H1 (cell line): ENCODE results near the gene GASK1B. TPM values are rescaled to one million over a fixed set of nuclear protein-coding genes. Genes with fewer than 3 reads are reported as not detected.

Experiments
- BACH1 ChIP-seq: IDR thresholded peaks from 2 replicates; pipeline ENCODE4 v1.6.1; 2012; ENCODE audit warnings: low read length, improper control_type of control experiment
- BRCA1 ChIP-seq: IDR thresholded peaks from 2 replicates; pipeline ENCODE4 v1.6.1; 2012; ENCODE audit warnings: low read depth, low read length, improper control_type of control experiment
- CHD1 ChIP-seq: IDR thresholded peaks from 2 replicates; pipeline ENCODE4 v1.6.1; 2012; ENCODE audit warnings: low read depth, low read length, improper control_type of control experiment
- NANOG ChIP-seq: IDR thresholded peaks from 2 replicates; pipeline ENCODE4 v1.6.1; 2011; ENCODE audit warnings: low read length, low read depth, mild to moderate bottlenecking, inconsistent platforms; ENCODE audit not compliant: insufficient read depth, poor library complexity, severe bottlenecking
- NRF1 ChIP-seq: IDR thresholded peaks from 2 replicates; pipeline ENCODE4 v1.6.1; 2011; ENCODE audit warnings: mild to moderate bottlenecking, low read depth, low read length, improper control_type of control experiment
- SP1 ChIP-seq: IDR thresholded peaks from 2 replicates; pipeline ENCODE4 v1.6.1; 2011; ENCODE audit warnings: low read depth, low read length
- SP4 ChIP-seq: IDR thresholded peaks from 2 replicates; pipeline ENCODE4 v1.6.1; 2012; ENCODE audit warnings: low read length, inconsistent platforms
- polyA plus RNA-seq, 7 experiments: library from polyadenylated mRNA; depleted of rRNA in 3 of 7; stranded (reverse) in 5 of 7; unstranded in 2 of 7; fragments of >200 nt in 5 of 7; fragments of 200-250 nt in 2 of 7; gene quantifications; 1 replicate in 5 of 7; 2 replicates in 1 of 7; 4 replicates in 1 of 7; pipeline versions ENCODE4 v1.2.1 to v1.2.3, GENCODE V29; 2011 to 2013; ENCODE audit warnings: missing spikeins in 2 of 7, mixed read lengths in 2 of 7
- total RNA-seq: library from RNA; stranded (reverse); fragmentation: NEBNext Ultra II Directional; extraction: Animal tissue kit (Norgen Biotek cat#: 25700); gene quantifications from 2 replicates; pipeline ENCODE4 v1.2.1, GENCODE V29; 2021

Gene GASK1B
- total and polyA plus RNA-seq, 2 of the 8 experiments (the other 6 are each of a cell fraction or from before 2014, with no cell fraction given) = not detected

GRCh38 chr4:158159718-158160094 lies 13.1 kb downstream of the GASK1B start (continued):
- no peak for TF ChIP-seq BACH1
- no peak for TF ChIP-seq BRCA1
- TF ChIP-seq NRF1 = no peak
- no peak for TF ChIP-seq CHD1
- TF ChIP-seq SP4 = no peak
- no peak for TF ChIP-seq SP1
- TF ChIP-seq NANOG = no peak
